Neutrophil (primary cell): ENCODE data around the gene RAPGEF6.

ENCODE experiments used
- H3K27ac ChIP-seq: fragments of 200-600 bp; sonication (generic); 2 replicates; pipeline ENCODE4 v1.5.1; 2016; ENCODE audit warnings: mild to moderate bottlenecking, moderate library complexity
- H3K27me3 ChIP-seq: fragments of 200-600 bp; sonication (generic); 2 replicates; pipeline ENCODE4 v1.6.0; 2016; ENCODE audit warnings: mild to moderate bottlenecking
- H3K36me3 ChIP-seq: fragments of 200-600 bp; sonication (generic); 2 replicates; pipeline ENCODE4 v1.5.1; 2017
- H3K4me1 ChIP-seq, 2 experiments: fragments of 200-600 bp in 1 of 2; sonication (generic) in 1 of 2; 1 replicate in 1 of 2; 2 replicates in 1 of 2; pipeline versions ENCODE4 v1.5.1 to v1.6.1; 2013 to 2016; ENCODE audit warnings: low read depth in 1 of 2, low read length in 1 of 2, mild to moderate bottlenecking in 1 of 2, moderate library complexity in 1 of 2; ENCODE audit not compliant: control insufficient read depth in 1 of 2, insufficient read depth in 1 of 2
- H3K4me3 ChIP-seq, 2 experiments: fragments of 200-600 bp in 1 of 2; sonication (generic) in 1 of 2; 1 replicate in 1 of 2; 2 replicates in 1 of 2; pipeline ENCODE4 v1.5.1; 2013 to 2016; ENCODE audit warnings: low read depth in 1 of 2, low read length in 1 of 2, mild to moderate bottlenecking in 1 of 2, moderate library complexity in 1 of 2
- H3K9me3 ChIP-seq: fragments of 200-600 bp; sonication (generic); 2 replicates; pipeline ENCODE4 v1.5.1; 2016
- TF ChIP-seq, protein P1 (sequence below): fragments of 200-600 bp; sonication (generic); IDR thresholded peaks from 2 replicates; pipeline ENCODE4 v1.5.1; 2016; ENCODE audit warnings: antibody characterized with exemption

RAPGEF6 gene

DNA sequence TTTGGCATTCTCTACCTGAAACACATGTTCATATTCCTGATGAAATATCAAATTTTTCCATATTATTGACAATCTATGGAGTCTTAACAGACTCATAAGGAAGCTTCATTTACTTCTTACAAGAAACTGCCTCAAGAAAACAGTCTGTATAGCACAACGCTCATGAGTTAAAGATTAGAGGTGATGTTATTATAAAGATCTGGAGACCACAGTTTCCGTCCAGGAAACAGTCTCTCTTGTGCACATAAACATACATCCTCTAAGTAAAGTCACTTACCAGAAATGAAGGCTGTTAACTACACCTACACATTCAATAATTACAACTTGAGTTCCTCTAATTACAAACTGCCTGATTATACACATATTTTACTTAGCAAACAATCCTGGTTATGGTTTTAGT lies 86.9 kb downstream of the RAPGEF6 start:
- Histone ChIP-seq H3K27me3 (no peaks in the 10 kb centered on the region), H3K36me3 (peaks cover 14% of the 10 kb centered on the region), H3K9me3 (no peaks in the 10 kb centered on the region), H3K4me3 (no peak overlapping the region), H3K27ac (peak overlapping the region; percentile 7), H3K4me1 (peaks cover 7 to 9% of the 10 kb centered on the region in 2 experiments)
- TF ChIP-seq, protein P1, sequence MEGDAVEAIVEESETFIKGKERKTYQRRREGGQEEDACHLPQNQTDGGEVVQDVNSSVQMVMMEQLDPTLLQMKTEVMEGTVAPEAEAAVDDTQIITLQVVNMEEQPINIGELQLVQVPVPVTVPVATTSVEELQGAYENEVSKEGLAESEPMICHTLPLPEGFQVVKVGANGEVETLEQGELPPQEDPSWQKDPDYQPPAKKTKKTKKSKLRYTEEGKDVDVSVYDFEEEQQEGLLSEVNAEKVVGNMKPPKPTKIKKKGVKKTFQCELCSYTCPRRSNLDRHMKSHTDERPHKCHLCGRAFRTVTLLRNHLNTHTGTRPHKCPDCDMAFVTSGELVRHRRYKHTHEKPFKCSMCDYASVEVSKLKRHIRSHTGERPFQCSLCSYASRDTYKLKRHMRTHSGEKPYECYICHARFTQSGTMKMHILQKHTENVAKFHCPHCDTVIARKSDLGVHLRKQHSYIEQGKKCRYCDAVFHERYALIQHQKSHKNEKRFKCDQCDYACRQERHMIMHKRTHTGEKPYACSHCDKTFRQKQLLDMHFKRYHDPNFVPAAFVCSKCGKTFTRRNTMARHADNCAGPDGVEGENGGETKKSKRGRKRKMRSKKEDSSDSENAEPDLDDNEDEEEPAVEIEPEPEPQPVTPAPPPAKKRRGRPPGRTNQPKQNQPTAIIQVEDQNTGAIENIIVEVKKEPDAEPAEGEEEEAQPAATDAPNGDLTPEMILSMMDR, result no peak

DNA sequence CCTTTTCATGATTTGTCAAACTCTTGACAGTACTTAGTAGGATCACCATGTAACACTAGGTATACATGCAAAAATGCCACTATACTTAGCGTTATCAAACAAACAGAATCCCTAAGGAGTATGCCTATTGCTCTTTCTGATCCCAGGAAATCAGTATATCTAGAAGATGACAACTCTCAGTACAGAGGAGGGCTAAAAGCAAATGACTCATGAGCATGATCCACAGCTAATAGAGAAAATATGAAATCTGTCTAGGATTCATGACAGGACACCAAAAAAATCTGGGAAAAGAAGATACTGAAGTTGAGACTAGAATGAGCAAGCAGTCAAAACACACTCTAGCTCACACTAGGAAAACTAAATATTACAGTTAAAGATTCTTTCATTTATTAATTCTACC lies 89.2 kb downstream of the RAPGEF6 start:
- H3K9me3 ChIP-seq, result no peaks in the 10 kb centered on the region
- H3K36me3 ChIP-seq, result peaks cover 14% of the 10 kb centered on the region
- H3K4me3 ChIP-seq, result no peak overlapping the region
- no peaks in the 10 kb centered on the region for H3K27me3 ChIP-seq
- peaks cover 7 to 9% of the 10 kb centered on the region in 2 experiments for H3K4me1 ChIP-seq
- TF ChIP-seq, protein P1, result no peak
- no peak overlapping the region for H3K27ac ChIP-seq

DNA sequence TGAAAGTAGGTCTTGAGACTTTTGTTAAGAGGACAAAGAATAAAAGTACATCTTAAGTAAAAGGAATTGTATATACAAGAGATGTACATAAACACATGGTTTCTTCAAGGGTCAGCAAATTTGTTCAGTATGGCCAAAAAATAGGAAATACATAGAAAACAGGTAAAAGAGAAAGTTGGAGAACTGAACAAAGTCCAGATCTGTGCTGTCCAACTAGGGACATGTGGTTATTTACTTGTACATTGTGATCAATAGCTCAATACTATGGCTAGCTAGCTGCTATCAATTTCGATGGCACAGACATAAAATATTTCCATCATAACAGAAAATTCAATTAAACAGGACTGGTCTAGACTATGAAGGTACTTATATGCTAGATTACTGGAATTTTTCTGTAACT lies 92.3 kb downstream of the RAPGEF6 start:
- TF ChIP-seq, protein P1, result no peak
- H3K27ac ChIP-seq, result no peak overlapping the region
- H3K36me3 ChIP-seq, result peaks cover 14% of the 10 kb centered on the region
- peaks cover 12 to 17% of the 10 kb centered on the region in 2 experiments for H3K4me1 ChIP-seq
- no peaks in the 10 kb centered on the region for H3K9me3 ChIP-seq
- no peak overlapping the region for H3K4me3 ChIP-seq
- H3K27me3 ChIP-seq, result no peaks in the 10 kb centered on the region

DNA sequence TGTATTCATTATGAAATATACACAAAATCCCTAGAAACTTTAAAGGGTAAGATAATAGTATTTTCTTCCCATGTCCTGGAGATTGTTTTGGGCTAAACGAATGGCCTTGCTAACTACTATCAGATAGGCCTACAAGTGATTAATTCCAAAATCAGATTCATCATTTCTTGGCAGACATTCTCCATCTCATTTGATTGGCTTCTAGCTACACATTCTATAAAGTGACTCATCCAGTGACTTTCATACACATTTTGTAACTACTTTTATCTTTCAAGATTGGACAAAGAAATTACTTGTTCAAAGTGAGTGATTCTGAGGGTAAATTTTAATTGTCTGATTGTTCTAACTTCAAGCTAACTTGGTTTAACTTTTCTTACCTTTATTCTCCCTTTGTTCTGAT lies 93.3 kb downstream of the RAPGEF6 start:
- Histone ChIP-seq H3K4me1 (peaks cover 22 to 27% of the 10 kb centered on the region in 2 experiments), H3K27me3 (no peaks in the 10 kb centered on the region), H3K36me3 (peaks cover 10% of the 10 kb centered on the region), H3K4me3 (no peak overlapping the region), H3K27ac (no peak overlapping the region), H3K9me3 (no peaks in the 10 kb centered on the region)
- TF ChIP-seq, protein P1, result no peak

DNA sequence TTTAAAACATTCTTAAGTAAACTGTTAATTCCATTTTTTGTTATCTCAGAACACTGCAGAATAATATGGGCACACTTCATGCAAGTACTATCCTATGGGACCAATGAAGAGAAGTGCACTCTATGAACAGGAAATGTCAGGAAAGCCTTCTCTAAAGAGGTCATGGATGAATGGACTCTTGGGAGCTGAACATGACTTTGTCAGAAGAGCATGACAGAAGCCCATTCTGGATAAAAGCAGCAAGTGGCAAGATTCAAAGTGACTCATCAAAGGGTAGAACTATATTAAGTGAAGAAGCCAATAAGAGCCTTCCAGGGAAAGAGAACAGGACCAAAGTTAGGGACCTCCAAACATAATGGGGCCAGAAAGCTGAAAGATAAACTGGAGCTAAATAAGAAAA lies 94.0 kb downstream of the RAPGEF6 start:
- no peaks in the 10 kb centered on the region for H3K27me3 ChIP-seq
- H3K4me3 ChIP-seq, result no peak overlapping the region
- H3K4me1 ChIP-seq, result peaks cover 29 to 34% of the 10 kb centered on the region in 2 experiments
- H3K36me3 ChIP-seq, result peaks cover 5% of the 10 kb centered on the region
- TF ChIP-seq, protein P1, result no peak
- no peaks in the 10 kb centered on the region for H3K9me3 ChIP-seq
- H3K27ac ChIP-seq, result no peak overlapping the region

DNA sequence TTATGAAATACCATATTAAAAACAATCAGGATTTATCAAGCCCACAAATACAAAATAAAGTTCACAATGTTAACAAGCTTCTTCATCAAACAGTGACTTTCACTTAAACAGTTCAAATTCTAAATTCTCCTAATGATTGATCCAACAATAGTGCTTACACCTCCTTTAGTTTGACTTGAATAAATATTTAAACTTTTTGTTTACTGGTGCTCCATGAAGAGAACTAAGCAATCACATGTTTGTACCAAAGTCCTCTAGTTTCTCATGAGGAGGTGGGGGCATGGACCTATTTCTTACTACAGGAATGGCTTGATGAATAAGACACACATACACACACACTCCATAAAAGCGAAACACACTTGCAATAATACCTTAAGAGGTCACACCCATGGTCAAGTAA lies 95.8 kb downstream of the RAPGEF6 start:
- Histone ChIP-seq H3K36me3 (no peaks in the 10 kb centered on the region), H3K4me3 (no peak overlapping the region), H3K27ac (no peak overlapping the region), H3K9me3 (no peaks in the 10 kb centered on the region), H3K4me1 (peaks cover 30 to 37% of the 10 kb centered on the region in 2 experiments), H3K27me3 (no peaks in the 10 kb centered on the region)
- TF ChIP-seq, protein P1, result no peak
